ENCODE data around the gene MRPL48. TPM values are rescaled to one million over a fixed set of nuclear protein-coding genes. Genes with fewer than 3 reads are reported as not detected.
A peak's percentile ranks its signal among the peaks of the same experiment; 100 is the strongest.

Gene MRPL48
- total RNA-seq, 3 donors from 2014 or later: 31.5 to 41.2 (median 39.7) TPM

- ATAC-seq (no peak), DNase-seq (no peak)
- Histone ChIP-seq H3K36me3 (ENCODE audit: low read depth) (no peaks in the 10 kb centered on the region), H3K9me3 (no peaks in the 10 kb centered on the region), H3K4me1 (ENCODE audit: low read depth) (no peaks in the 10 kb centered on the region), H3K4me3 (no peak overlapping the region)
- no peak for TF ChIP-seq CTCF (IDR thresholded peaks at IDR 0.05)
- intact Hi-C loops (cut with DNase I, micrococcal nuclease): loop anchor here in 1 of 2 donors (5.0 kb wide), 1 partner anchor 183 kb away; no protein-coding TSS in a partner anchor
These were observed 72.5 kb downstream of the MRPL48 start for GRCh38 chr11:73860202-73860601.

- Histone ChIP-seq H3K4me1 (ENCODE audit: low read depth) (no peaks in the 10 kb centered on the region), H3K9me3 (no peaks in the 10 kb centered on the region), H3K36me3 (ENCODE audit: low read depth) (no peaks in the 10 kb centered on the region), H3K4me3 (no peak overlapping the region)
- intact Hi-C loops (cut with DNase I, micrococcal nuclease): loop anchor here in 1 of 2 donors (5.0 kb wide), 1 partner anchor 186 kb away; no protein-coding TSS in a partner anchor
- DNase-seq (no peak), ATAC-seq (no peak)
- TF ChIP-seq CTCF (IDR thresholded peaks at IDR 0.05): no peak
These were observed 75.3 kb downstream of the MRPL48 start for GRCh38 chr11:73862986-73863385.

- H3K36me3 ChIP-seq (ENCODE audit: low read depth): no peaks in the 10 kb centered on the region
- no peak for TF ChIP-seq CTCF (IDR thresholded peaks at IDR 0.05)
- no peaks in the 10 kb centered on the region for H3K9me3 ChIP-seq
- H3K4me3 ChIP-seq: no peak overlapping the region
- no peak for ATAC-seq
- no peaks in the 10 kb centered on the region for H3K4me1 ChIP-seq (ENCODE audit: low read depth)
- DNase-seq: no peak
- intact Hi-C loops (cut with DNase I, micrococcal nuclease): no loop called here
These were observed 78.5 kb downstream of the MRPL48 start for GRCh38 chr11:73866095-73866579.

GRCh38 chr11:73866586-73866996, 78.9 kb downstream of the MRPL48 start:
- no peak for TF ChIP-seq CTCF (IDR thresholded peaks at IDR 0.05)
- peak; percentile 57 for ATAC-seq
- Histone ChIP-seq H3K9me3 (no peaks in the 10 kb centered on the region), H3K4me3 (no peak overlapping the region), H3K4me1 (ENCODE audit: low read depth) (no peaks in the 10 kb centered on the region), H3K36me3 (ENCODE audit: low read depth) (no peaks in the 10 kb centered on the region)
- DNase-seq: no peak
- intact Hi-C loops (cut with DNase I, micrococcal nuclease): no loop called here

GRCh38 chr11:73869332-73869949, 81.8 kb downstream of the MRPL48 start:
- no peak overlapping the region for H3K4me3 ChIP-seq
- no peaks in the 10 kb centered on the region for H3K4me1 ChIP-seq (ENCODE audit: low read depth)
- H3K36me3 ChIP-seq (ENCODE audit: low read depth): no peaks in the 10 kb centered on the region
- DNase-seq (peak in 2 of 3 donors; percentile 46 to 51), ATAC-seq (peak; percentile 94)
- TF ChIP-seq CTCF (IDR thresholded peaks at IDR 0.05): no peak
- intact Hi-C loops (cut with DNase I, micrococcal nuclease): no loop called here
- no peaks in the 10 kb centered on the region for H3K9me3 ChIP-seq
